Activated naive CD4-positive, alpha-beta T cell treated with anti-CD3 and anti-CD28 coated beads for 36 hours (primary cell): ENCODE measurements around the gene GOLGA2. TPM values are rescaled to one million over a fixed set of nuclear protein-coding genes. Genes with fewer than 3 reads are reported as not detected.

Experiments used
- CTCF ChIA-PET: fragments of 350-600 bp; sonication (Branson Sonifier 250); formaldehyde crosslinking; loops from one replicate; lab custom pipeline; 2021; ENCODE audit warnings: antibody characterized with exemption; lab: Charles Lee
- DNase-seq: peaks from one replicate; pipeline ENCODE4 v3.0.0-alpha.2; 2020
- H3K27ac Mint-ChIP-seq: one replicate; pipeline ENCODE4 v1.8.0; 2021; ENCODE audit warnings: mild to moderate bottlenecking, mixed read lengths
- H3K27me3 Mint-ChIP-seq: one replicate; pipeline ENCODE4 v1.8.0; 2021; ENCODE audit warnings: low read depth, mixed read lengths
- H3K36me3 Mint-ChIP-seq: one replicate; pipeline ENCODE4 v1.8.0; 2021; ENCODE audit warnings: low read depth, mixed read lengths
- H3K4me1 Mint-ChIP-seq: one replicate; pipeline ENCODE4 v1.8.0; 2021; ENCODE audit warnings: low read depth, mixed read lengths
- H3K4me3 Mint-ChIP-seq: one replicate; pipeline ENCODE4 v1.8.0; 2021; ENCODE audit warnings: mild to moderate bottlenecking, moderate library complexity, mixed read lengths
- H3K9me3 Mint-ChIP-seq: one replicate; pipeline ENCODE4 v1.8.0; 2021; ENCODE audit warnings: mixed read lengths
- intact Hi-C: fragments of 100-400 bp; cut with micrococcal nuclease; formaldehyde crosslinking; loops from one replicate; pipeline ENCODE4 v1.15.1; 2023
- total RNA-seq, 2 experiments: library from RNA; stranded (reverse); gene quantifications; one replicate each; pipeline ENCODE4 v1.2.3, GENCODE V29; 2021

GOLGA2 gene
- total RNA-seq, 2 experiments from 2014 or later: 33.3 to 34.4 TPM

GRCh38 chr9:128309551-128309950, 33.7 kb upstream of the GOLGA2 start:
- CTCF ChIA-PET: interaction anchor here (0.5 to 1.2 kb wide), 2 partner anchors 14 to 38 kb away, joined by 3 to 4 read pairs; no protein-coding TSS in a partner anchor
- no peaks in the 10 kb centered on the region for H3K9me3 Mint-ChIP-seq
- DNase-seq: no peak

DNA sequence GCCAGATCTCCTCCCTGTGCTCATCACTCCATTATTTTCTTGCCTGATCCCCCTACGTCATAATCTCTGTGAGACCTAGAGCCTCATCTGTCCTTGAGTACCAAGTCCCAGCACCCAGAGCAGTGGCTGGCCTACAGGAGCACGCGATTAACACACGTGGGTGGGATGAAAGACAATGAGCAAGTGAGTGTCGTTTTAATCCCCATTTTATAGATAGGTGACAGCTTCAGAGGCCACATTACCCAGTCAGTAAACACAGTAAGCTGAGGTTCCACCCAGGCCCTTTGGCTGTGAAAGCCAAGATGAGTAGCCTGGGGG, 29.1 kb upstream of the GOLGA2 start:
- Mint-ChIP-seq H3K4me1 (no peaks in the 10 kb centered on the region), H3K9me3 (no peaks in the 10 kb centered on the region), H3K36me3 (peaks cover 6% of the 10 kb centered on the region), H3K27ac (no peak overlapping the region), H3K4me3 (no peak overlapping the region), H3K27me3 (no peaks in the 10 kb centered on the region)
- CTCF ChIA-PET: interaction anchor here (0.9 kb wide), 1 partner anchor 10 kb away, joined by 5 read pairs; no protein-coding TSS in a partner anchor
- DNase-seq: no peak
- intact Hi-C loops: no loop called here

More at GRCh38 chr9:128309551-128309950, 33.7 kb upstream of the GOLGA2 start:
- intact Hi-C loops: no loop called here
- no peaks in the 10 kb centered on the region for H3K4me1 Mint-ChIP-seq
- H3K27ac Mint-ChIP-seq: no peak overlapping the region
- no peaks in the 10 kb centered on the region for H3K27me3 Mint-ChIP-seq
- H3K36me3 Mint-ChIP-seq: peaks cover 17% of the 10 kb centered on the region
- no peak overlapping the region for H3K4me3 Mint-ChIP-seq

- H3K9me3 Mint-ChIP-seq: no peaks in the 10 kb centered on the region
- CTCF ChIA-PET: interaction anchor here (0.6 to 1.5 kb wide), 3 partner anchors 88 to 352 kb away, joined by 3 read pairs; partner anchors contain the start of gene DYNC2I2
- intact Hi-C loops: no loop called here
- H3K27me3 Mint-ChIP-seq: no peaks in the 10 kb centered on the region
- no peak overlapping the region for H3K4me3 Mint-ChIP-seq
- H3K4me1 Mint-ChIP-seq: no peaks in the 10 kb centered on the region
- H3K36me3 Mint-ChIP-seq: peaks cover 2% of the 10 kb centered on the region
- no peak for DNase-seq
- H3K27ac Mint-ChIP-seq: no peak overlapping the region
Observed at GRCh38 chr9:128304136-128304970, 28.5 kb upstream of the GOLGA2 start.

- intact Hi-C loops: no loop called here
- Mint-ChIP-seq H3K36me3 (no peaks in the 10 kb centered on the region), H3K4me3 (no peak overlapping the region), H3K27ac (no peak overlapping the region), H3K27me3 (no peaks in the 10 kb centered on the region), H3K4me1 (no peaks in the 10 kb centered on the region), H3K9me3 (no peaks in the 10 kb centered on the region)
- CTCF ChIA-PET: interaction anchor here (0.6 to 0.7 kb wide), 2 partner anchors 13 to 34 kb away, joined by 3 to 5 read pairs; no protein-coding TSS in a partner anchor
- DNase-seq: no peak
Observed at GRCh38 chr9:128298535-128299482, 23.0 kb upstream of the GOLGA2 start.

DNA sequence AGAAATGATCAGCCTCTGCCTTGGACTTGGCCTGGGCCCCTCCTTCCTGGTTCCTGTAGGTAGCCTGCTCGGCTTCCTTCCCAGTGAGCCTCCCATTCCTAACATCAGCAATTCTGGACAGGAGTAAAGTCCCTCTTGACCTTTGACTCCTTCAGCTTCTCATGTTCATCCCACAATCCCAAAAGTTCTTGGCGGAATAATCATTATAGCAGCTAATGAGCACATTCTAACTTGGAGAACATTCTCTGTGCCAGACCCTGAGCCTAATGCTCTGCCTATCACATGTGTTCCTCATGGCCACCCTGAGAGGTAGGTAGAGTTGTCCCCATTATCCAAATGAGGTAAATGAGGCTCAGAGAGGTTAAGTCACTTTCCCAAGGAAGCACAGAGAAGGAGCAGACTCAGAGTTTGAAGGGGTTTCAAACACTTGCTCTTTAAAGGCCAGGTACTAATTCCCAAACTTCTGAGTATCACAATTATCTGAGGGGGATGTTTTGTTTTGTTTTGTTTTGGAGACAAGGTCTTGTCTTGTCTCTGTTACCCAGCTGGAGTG, 21.5 kb upstream of the GOLGA2 start:
- intact Hi-C loops: no loop called here
- DNase-seq: no peak
- Mint-ChIP-seq H3K36me3 (no peaks in the 10 kb centered on the region), H3K27me3 (no peaks in the 10 kb centered on the region), H3K27ac (no peak overlapping the region), H3K4me1 (no peaks in the 10 kb centered on the region), H3K4me3 (no peak overlapping the region), H3K9me3 (no peaks in the 10 kb centered on the region)
- CTCF ChIA-PET: interaction anchor here (1.0 kb wide), 1 partner anchor 141 kb away, joined by 4 read pairs; no protein-coding TSS in a partner anchor

DNA sequence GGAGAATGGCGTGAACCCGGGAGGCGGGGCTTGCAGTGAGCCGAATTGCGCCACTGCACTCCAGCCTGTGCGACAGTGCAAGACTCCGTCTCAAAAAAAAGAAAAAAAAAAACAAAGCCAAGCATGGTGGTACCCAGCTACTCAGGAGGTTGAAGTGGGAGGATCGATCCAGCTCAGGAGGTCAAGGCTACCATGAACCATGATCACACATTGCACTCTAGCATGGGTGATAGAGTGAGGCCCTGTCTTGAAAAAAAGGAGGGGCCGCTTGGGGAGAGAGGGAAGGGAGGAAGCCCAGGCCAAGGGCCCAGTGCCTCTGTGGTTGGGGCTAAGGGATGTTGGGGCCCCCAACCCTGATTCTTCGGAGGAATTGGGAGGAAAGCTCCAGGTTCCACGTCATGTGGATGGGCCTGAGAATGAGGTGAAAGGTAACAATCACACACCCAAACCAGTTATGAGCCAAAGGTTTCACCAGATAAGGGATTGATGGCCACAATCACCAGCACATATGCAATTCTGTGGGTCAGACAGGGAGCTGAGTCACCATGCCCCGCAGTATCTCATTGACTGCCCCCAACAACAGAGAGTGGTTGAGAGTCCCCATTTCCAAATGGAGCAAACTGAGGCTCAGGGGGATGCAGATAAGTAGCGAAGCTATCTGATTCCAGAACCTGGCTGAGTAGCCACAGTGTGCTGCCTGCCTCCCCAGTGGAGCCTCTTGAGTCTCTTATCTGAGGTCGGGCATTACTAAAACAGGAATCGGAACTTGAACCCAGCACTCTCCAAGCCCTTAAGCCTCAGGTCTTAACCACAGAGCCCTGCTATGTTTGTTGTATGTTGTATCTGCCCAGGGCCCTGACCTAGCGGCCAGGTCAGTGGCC, 20.8 kb upstream of the GOLGA2 start:
- CTCF ChIA-PET: interaction anchor here (0.7 to 2.3 kb wide), 4 partner anchors 34 to 122 kb away, joined by 3 to 9 read pairs (median 5); no protein-coding TSS in a partner anchor
- H3K27ac Mint-ChIP-seq: no peak overlapping the region

DNA sequence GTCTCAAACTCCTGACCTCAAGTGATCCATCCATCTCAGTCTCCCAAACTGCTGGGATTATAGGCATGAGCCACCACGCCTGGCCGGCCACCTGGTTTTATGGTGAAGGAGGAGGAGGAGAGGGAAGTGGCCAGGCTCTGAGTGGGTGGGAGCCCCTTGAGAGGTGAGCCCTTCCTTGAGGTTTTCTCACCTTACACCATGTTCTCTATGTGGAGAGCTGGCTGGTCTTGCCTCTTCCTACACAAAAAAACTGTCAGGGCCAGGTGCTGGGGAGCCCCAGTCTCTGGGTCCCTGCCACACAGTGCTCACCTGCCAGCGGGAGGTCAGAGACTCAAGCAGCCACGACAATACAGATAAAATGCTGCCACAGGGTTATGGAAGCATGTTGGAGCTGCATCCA, 18.3 kb upstream of the GOLGA2 start:
- H3K4me3 Mint-ChIP-seq: no peak overlapping the region
- H3K27me3 Mint-ChIP-seq: no peaks in the 10 kb centered on the region
- H3K9me3 Mint-ChIP-seq: no peaks in the 10 kb centered on the region
- no peaks in the 10 kb centered on the region for H3K36me3 Mint-ChIP-seq
- no peak overlapping the region for H3K27ac Mint-ChIP-seq
- CTCF ChIA-PET: interaction anchor here (0.8 to 2.3 kb wide), 2 partner anchors 47 to 67 kb away, joined by 4 to 9 read pairs; no protein-coding TSS in a partner anchor
- intact Hi-C loops: no loop called here
- no peak for DNase-seq
- H3K4me1 Mint-ChIP-seq: no peaks in the 10 kb centered on the region

More for the DNA sequence above, 20.8 kb upstream of the GOLGA2 start:
- Mint-ChIP-seq H3K4me1 (no peaks in the 10 kb centered on the region), H3K36me3 (no peaks in the 10 kb centered on the region), H3K27me3 (no peaks in the 10 kb centered on the region), H3K9me3 (no peaks in the 10 kb centered on the region), H3K4me3 (no peak overlapping the region)
- DNase-seq: no peak
- intact Hi-C loops: no loop called here

GRCh38 chr9:128293091-128293490, 17.3 kb upstream of the GOLGA2 start:
- no peaks in the 10 kb centered on the region for H3K36me3 Mint-ChIP-seq
- no peak for DNase-seq
- CTCF ChIA-PET: interaction anchor here (0.6 kb wide), 1 partner anchor 31 kb away, joined by 5 read pairs; no protein-coding TSS in a partner anchor
- H3K9me3 Mint-ChIP-seq: no peaks in the 10 kb centered on the region
- no peak overlapping the region for H3K4me3 Mint-ChIP-seq
- no peak overlapping the region for H3K27ac Mint-ChIP-seq
- no peaks in the 10 kb centered on the region for H3K27me3 Mint-ChIP-seq
- intact Hi-C loops: no loop called here
- H3K4me1 Mint-ChIP-seq: no peaks in the 10 kb centered on the region

DNA sequence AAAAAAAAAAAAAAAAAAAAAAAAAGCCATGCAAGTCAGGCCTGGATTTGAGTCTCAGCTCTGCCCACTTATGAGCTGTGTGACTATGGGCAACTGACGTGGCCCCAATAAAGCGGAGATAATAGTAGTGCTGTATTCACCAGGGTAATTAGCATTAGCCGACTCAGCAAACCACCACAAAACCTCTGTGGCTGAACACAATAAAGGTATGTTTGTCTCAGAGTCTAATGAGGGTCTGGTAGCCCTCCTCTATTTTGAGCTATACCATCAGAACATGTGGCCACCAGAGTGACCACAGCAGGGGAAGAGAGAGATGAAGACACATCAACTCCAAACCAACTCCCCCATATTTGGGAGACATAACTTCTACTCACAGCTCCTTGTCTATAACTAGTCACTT, 16.2 kb upstream of the GOLGA2 start:
- H3K36me3 Mint-ChIP-seq: peaks cover 2% of the 10 kb centered on the region
- intact Hi-C loops: no loop called here
- CTCF ChIA-PET: interaction anchor here (1.0 to 1.3 kb wide), 2 partner anchors 37 to 147 kb away, joined by 3 read pairs; no protein-coding TSS in a partner anchor
- no peak for DNase-seq
- no peak overlapping the region for H3K4me3 Mint-ChIP-seq
- H3K4me1 Mint-ChIP-seq: no peaks in the 10 kb centered on the region
- H3K27me3 Mint-ChIP-seq: no peaks in the 10 kb centered on the region
- H3K9me3 Mint-ChIP-seq: no peaks in the 10 kb centered on the region
- no peak overlapping the region for H3K27ac Mint-ChIP-seq

DNA sequence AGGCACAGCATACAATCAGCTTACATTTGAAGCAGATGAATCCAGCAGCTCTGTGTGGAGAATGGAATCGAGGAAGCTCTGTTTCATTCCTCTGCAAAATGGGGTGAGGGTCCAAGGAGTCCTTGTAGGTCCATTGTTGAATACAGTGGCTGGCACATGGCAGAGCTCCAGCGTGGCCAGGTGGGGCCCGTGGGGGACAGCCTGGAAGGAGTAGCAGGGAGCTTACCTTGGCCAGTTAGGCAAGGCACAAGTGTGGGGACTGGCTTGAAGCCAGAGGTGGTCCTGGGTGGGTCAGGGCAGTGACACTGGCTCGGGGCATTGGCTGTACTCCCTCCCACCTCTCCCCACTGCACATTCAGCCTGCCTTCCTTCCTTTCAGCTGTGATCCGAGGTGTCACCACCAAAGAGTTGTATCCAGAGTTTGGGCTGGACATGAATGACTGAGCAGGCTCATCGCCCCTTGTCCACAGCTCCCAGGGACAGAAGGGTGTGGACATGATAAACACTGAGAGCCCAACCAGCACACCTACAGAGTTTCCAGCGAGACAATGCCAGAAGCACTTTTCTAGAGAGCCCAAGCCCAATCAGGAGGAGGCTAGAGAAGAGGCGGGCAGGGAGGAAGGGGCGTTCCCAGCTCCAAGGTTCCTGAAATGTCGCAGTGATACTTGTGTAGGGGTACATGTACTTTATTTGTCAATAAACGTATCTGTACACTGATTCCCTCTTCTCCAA, 12.6 kb upstream of the GOLGA2 start:
- H3K27me3 Mint-ChIP-seq: no peaks in the 10 kb centered on the region
- H3K36me3 Mint-ChIP-seq: peaks cover 2% of the 10 kb centered on the region
- no peak overlapping the region for H3K4me3 Mint-ChIP-seq
- intact Hi-C loops: no loop called here
- no peaks in the 10 kb centered on the region for H3K4me1 Mint-ChIP-seq
- no peak overlapping the region for H3K27ac Mint-ChIP-seq
- CTCF ChIA-PET: no interaction called here
- no peaks in the 10 kb centered on the region for H3K9me3 Mint-ChIP-seq
- no peak for DNase-seq

GRCh38 chr9:128286440-128286839, 10.6 kb upstream of the GOLGA2 start:
- H3K27ac Mint-ChIP-seq: no peak overlapping the region
- no peaks in the 10 kb centered on the region for H3K4me1 Mint-ChIP-seq

More at GRCh38 chr9:128286440-128286839, 10.6 kb upstream of the GOLGA2 start:
- Mint-ChIP-seq H3K36me3 (peaks cover 2% of the 10 kb centered on the region), H3K4me3 (no peak overlapping the region), H3K9me3 (no peaks in the 10 kb centered on the region), H3K27me3 (no peaks in the 10 kb centered on the region)
- CTCF ChIA-PET: interaction anchor here (2.4 kb wide), 1 partner anchor 9 kb away, joined by 6 read pairs; no protein-coding TSS in a partner anchor
- intact Hi-C loops: no loop called here
- DNase-seq: no peak
